GM18858 (cell line): ENCODE data around the gene ARID5B.

Source experiments
- ATAC-seq: cut with Tn5 transposase; IDR thresholded peaks from one replicate; pipeline ENCODE4 v1.9.1; 2021; ENCODE audit not compliant: unreplicated experiment

ARID5B gene

GRCh38 chr10:61984803-61985418, 83.4 kb downstream of the ARID5B start:
- ATAC-seq = no peak

GRCh38 chr10:61985715-61986114, 84.2 kb downstream of the ARID5B start:
- ATAC-seq = no peak

- ATAC-seq = no peak
These were observed 84.9 kb downstream of the ARID5B start for GRCh38 chr10:61986382-61986781.

GRCh38 chr10:61986788-61987492, 85.4 kb downstream of the ARID5B start:
- ATAC-seq = no peak

DNA sequence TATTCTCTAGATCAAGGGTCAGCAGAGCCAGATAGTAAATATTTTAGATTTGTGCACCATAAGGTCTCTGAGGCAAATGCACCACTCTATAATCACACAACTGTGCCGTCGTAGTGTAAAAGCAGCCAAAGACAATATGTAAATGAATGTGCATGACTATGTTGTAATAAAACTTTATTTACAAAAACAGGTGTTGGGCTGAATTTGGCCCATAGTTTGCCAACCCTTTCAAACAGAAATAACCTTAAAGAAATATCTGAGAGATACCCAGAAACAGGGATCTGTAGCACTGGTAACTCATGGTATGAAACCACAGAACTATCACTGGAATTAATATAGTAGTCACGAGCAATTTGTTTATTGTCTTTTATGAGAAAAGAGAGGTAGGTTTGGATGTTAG, 86.0 kb downstream of the ARID5B start:
- peak; percentile 13 for ATAC-seq

DNA sequence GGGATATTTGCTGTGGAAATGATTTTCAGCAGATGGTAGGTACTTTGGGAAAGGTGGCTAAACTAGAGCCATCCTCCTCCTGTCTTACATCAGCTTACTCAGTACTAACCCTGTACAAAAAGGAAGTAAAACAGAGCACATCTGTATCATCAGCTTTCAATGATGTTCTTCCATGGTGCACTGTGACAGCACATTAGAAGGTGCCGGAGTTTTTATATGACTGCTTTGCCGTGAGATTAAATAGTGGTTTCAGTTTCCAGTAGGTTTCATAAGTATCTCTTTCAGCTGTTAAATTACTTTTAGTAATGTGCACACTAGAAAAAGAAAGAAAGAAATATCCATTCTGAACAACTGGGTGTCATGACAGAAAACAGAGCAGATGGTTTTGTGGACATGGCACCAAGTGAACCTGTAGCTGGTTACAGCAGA, 86.5 kb downstream of the ARID5B start:
- peak; percentile 97 for ATAC-seq

GRCh38 chr10:61989995-61990760, 88.7 kb downstream of the ARID5B start:
- no peak for ATAC-seq

DNA sequence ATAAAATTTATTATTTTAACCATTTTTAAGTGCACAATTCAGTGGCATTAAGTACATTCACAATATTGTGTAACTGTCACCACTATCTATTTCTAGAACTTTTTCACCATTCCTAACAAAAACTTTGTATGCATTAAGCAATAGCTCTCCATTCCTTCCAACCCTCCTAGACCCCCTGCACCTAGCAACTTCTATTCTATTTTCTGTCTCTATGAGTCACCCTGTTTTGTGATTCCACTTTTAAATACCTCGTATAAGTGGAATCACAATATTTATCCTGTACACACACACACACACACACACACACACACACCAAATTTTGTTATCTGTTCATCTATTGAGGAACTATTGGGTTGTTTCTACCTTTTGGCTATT, 89.2 kb downstream of the ARID5B start:
- no peak for ATAC-seq

GRCh38 chr10:61991166-61991565, 89.7 kb downstream of the ARID5B start:
- no peak for ATAC-seq

- ATAC-seq = no peak
These were observed 90.6 kb downstream of the ARID5B start for GRCh38 chr10:61992059-61992460.

- no peak for ATAC-seq
These were observed 91.5 kb downstream of the ARID5B start for GRCh38 chr10:61992671-61993668.

- no peak for ATAC-seq
These were observed 92.4 kb downstream of the ARID5B start for GRCh38 chr10:61993711-61994401.

DNA sequence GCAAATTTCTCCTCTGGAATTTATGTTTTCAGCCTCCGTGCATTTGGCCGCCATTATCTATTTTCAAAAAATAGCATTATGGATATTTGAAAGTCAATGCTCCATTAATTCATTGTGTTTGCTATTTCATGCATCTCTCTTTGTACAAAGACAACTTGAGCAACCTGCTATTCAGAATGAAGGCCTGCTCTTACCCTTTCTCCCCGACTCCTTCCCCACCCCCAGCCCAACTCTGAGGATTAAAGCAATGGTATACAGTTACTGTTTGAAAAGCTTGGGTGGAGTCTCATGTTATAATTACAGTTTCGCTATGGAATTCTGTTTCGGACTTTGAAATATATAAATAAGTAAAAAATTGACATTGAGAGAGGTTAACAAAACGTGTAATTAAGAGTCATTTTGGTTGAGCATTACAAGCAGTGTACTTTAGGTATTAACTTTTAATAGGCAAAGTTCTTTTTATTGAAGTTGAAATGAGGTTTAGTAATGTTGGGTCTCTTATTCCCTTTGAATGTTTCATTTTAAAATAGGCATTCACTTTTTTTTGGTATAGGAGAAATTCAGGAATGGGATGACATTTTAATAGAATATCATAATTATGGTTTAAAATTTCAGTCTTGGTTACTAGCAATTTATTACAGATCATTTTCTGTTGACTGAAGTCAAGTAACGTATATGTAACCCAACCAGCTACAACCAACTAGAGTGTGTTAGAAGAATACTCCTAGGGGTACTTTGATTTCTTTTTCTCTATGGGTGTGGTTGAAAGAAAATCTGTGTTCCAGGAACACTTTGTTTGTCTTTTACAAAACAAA, 93.1 kb downstream of the ARID5B start:
- ATAC-seq = no peak

GRCh38 chr10:61995220-61995503, 93.7 kb downstream of the ARID5B start:
- ATAC-seq = no peak

DNA sequence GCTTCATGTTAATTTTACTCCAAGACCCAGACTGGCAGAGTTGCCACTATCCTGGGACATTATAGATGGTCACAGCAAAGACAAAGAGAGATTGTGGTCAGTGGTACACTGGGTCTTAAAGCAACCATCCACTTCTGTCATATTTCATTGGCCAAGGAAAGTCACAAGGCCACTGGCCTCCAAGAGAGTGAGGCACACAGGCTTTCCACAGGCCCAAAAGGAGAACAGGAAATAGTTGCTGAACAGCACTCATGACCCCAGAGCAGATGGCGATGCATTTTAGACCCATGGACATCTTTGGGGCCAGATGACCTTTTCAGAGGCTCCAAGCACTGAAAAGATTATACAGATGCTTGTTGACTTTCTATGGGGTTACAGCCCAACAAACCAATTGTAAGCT, 97.4 kb downstream of the ARID5B start:
- ATAC-seq = no peak

DNA sequence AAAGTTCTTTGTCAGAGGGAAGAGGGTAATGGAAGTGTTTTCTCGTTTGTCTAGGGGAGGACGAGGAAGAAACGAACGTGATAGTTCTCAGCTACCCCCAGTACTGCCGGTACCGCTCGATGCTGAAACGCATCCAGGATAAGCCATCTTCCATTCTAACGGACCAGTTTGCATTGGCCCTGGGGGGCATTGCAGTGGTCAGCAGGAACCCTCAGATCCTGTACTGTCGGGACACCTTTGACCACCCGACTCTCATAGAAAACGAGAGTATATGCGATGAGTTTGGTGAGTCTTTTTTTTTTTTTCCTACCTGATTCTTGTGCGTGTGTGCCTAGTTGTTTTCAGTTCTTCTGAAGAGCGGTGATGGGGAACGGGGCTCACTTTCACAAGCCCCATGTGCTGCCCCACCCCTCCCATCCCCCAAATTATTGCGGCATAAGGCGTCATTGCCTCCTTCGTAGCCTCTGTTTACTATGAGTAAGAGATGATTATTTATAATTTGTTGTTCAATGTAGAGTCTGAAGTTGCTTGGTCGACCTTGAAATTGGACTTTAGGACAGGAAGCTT, 98.6 kb downstream of the ARID5B start:
- ATAC-seq = peak; percentile 69

DNA sequence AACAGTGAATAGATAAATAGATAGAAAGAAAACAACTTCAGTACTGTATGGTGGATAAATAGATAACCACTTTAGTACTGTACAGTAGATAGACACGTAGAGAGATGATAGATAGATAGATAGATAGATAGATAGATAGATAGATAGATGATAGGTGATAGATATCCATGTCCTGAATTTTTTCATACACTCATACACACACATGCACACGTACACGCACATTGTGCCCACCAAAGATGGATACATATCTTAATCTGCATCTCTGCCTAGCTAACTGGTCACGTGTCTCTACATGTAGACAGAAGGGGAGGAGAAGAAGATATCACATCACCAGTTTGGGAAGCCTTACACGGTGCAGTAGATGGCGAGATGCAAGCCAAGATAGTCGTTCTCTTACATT, 99.2 kb downstream of the ARID5B start:
- no peak for ATAC-seq

DNA sequence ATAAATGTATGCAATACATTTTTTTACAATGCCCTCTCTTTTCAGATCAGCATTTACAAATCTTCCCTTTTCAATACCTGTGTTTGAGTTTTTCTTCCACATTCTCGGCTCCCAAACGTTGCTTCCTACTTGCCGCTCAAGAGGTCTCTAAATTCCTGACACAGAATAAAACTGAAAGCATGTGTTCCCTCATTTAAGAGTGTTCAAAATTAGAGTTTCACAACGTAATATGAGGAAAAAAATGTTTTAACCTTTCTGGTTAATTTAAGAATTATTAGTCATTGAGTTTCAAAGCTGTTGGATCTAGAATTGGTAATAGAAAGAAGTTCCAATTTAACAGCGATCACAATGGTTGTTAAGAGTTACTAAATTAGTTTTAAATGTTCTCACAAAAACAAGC, 100.4 kb downstream of the ARID5B start:
- peak; percentile 30 for ATAC-seq

DNA sequence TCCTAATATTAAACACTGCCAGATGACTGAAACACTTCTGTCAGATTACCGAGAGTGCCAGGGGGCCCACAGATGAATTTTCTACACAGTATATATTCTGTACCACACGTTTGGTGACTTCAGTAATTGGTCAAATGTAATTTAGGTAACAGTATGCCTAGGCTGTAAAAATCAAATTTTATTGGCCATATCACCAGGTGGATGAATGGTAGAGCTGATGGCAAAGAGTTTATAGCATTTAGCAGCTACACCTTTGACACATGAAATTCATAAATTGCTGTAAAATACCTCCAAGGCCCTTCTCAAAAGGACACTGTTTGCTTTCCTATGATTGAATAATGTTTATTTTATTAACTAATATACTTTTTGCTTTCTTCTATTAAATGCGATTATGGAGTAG, 101.3 kb downstream of the ARID5B start:
- ATAC-seq = no peak
